ENCODE measurements around the gene ANKS1A. TPM values are rescaled to one million over a fixed set of nuclear protein-coding genes. Genes with fewer than 3 reads are reported as not detected.
A peak's percentile ranks its signal among the peaks of the same experiment; 100 is the strongest.

The ANKS1A gene
- total RNA-seq, 2 experiments from 2014 or later, result 6.0 to 6.7 TPM

DNA sequence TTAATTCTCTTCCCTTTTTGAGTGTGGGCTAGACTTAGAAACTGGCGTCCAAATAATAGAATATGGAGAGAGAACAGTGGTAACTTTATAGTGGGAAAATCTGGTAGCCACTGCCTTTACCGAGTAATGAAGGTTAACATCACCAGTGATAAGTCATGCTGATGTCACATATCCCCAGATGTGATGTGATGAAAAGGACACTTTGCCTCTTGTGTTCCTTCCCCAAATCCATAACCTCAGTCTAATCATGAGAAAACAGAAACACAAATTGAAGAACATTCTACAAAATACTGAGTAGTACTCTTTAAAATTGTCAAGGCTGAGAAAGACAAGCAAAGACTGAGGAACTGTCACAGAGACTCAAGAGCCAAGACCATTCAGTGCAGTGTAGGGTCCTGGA is 17.8 kb downstream of the ANKS1A start:
- ChIA-PET CTCF (no interaction called here), POLR2A (no interaction called here)
- Mint-ChIP-seq H3K27me3 (peaks cover 2% of the 10 kb centered on the region), H3K36me3 (ENCODE audit: low read depth) (peaks cover 8% of the 10 kb centered on the region), H3K9me3 (no peaks in the 10 kb centered on the region), H3K4me1 (ENCODE audit: low read depth) (peaks cover 21% of the 10 kb centered on the region), H3K27ac (no peak overlapping the region), H3K4me3 (no peak overlapping the region)
- ATAC-seq (no peak), DNase-seq (no peak)
- intact Hi-C loops (cut with micrococcal nuclease), result no loop called here
- TF ChIP-seq, protein P1, sequence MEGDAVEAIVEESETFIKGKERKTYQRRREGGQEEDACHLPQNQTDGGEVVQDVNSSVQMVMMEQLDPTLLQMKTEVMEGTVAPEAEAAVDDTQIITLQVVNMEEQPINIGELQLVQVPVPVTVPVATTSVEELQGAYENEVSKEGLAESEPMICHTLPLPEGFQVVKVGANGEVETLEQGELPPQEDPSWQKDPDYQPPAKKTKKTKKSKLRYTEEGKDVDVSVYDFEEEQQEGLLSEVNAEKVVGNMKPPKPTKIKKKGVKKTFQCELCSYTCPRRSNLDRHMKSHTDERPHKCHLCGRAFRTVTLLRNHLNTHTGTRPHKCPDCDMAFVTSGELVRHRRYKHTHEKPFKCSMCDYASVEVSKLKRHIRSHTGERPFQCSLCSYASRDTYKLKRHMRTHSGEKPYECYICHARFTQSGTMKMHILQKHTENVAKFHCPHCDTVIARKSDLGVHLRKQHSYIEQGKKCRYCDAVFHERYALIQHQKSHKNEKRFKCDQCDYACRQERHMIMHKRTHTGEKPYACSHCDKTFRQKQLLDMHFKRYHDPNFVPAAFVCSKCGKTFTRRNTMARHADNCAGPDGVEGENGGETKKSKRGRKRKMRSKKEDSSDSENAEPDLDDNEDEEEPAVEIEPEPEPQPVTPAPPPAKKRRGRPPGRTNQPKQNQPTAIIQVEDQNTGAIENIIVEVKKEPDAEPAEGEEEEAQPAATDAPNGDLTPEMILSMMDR (IDR thresholded peaks at IDR 0.05), result no peak

- ChIA-PET CTCF (no interaction called here), POLR2A (no interaction called here)
- Mint-ChIP-seq H3K9me3 (no peaks in the 10 kb centered on the region), H3K27ac (no peak overlapping the region), H3K4me3 (no peak overlapping the region), H3K36me3 (ENCODE audit: low read depth) (peaks cover 6% of the 10 kb centered on the region), H3K4me1 (ENCODE audit: low read depth) (peaks cover 34% of the 10 kb centered on the region), H3K27me3 (peaks cover 2% of the 10 kb centered on the region)
- intact Hi-C loops (cut with micrococcal nuclease), result no loop called here
- TF ChIP-seq, protein P1 (IDR thresholded peaks at IDR 0.05), result no peak
- ATAC-seq, result no peak
- DNase-seq, result no peak
Observed at GRCh38 chr6:34908194-34908593, 19.1 kb downstream of the ANKS1A start.

GRCh38 chr6:34909320-34909883 is 20.3 kb downstream of the ANKS1A start:
- H3K9me3 Mint-ChIP-seq, result no peaks in the 10 kb centered on the region
- H3K27ac Mint-ChIP-seq, result no peak overlapping the region
- peaks cover 2% of the 10 kb centered on the region for H3K27me3 Mint-ChIP-seq
- H3K36me3 Mint-ChIP-seq (ENCODE audit: low read depth), result peaks cover 6% of the 10 kb centered on the region
- H3K4me3 Mint-ChIP-seq, result no peak overlapping the region
- TF ChIP-seq, protein P1 (IDR thresholded peaks at IDR 0.05), result no peak
- no peak for DNase-seq
- intact Hi-C loops (cut with micrococcal nuclease), result no loop called here
- no peak for ATAC-seq
- ChIA-PET POLR2A (no interaction called here), CTCF (interaction anchor here (1.4 kb wide), 1 partner anchor 230 kb away, joined by 3 read pairs; no protein-coding TSS in a partner anchor)
- peaks cover 38% of the 10 kb centered on the region for H3K4me1 Mint-ChIP-seq (ENCODE audit: low read depth)

GRCh38 chr6:34911822-34912221 is 22.8 kb downstream of the ANKS1A start:
- TF ChIP-seq, protein P1 (IDR thresholded peaks at IDR 0.05), result no peak
- Mint-ChIP-seq H3K4me3 (no peak overlapping the region), H3K36me3 (ENCODE audit: low read depth) (no peaks in the 10 kb centered on the region), H3K4me1 (ENCODE audit: low read depth) (peaks cover 27% of the 10 kb centered on the region), H3K9me3 (no peaks in the 10 kb centered on the region), H3K27ac (no peak overlapping the region), H3K27me3 (peaks cover 2% of the 10 kb centered on the region)
- DNase-seq (no peak), ATAC-seq (no peak)
- ChIA-PET POLR2A (interaction anchor here (1.3 kb wide), 1 partner anchor 19 kb away, joined by 4 read pairs; no protein-coding TSS in a partner anchor), CTCF (no interaction called here)
- intact Hi-C loops (cut with micrococcal nuclease), result no loop called here

DNA sequence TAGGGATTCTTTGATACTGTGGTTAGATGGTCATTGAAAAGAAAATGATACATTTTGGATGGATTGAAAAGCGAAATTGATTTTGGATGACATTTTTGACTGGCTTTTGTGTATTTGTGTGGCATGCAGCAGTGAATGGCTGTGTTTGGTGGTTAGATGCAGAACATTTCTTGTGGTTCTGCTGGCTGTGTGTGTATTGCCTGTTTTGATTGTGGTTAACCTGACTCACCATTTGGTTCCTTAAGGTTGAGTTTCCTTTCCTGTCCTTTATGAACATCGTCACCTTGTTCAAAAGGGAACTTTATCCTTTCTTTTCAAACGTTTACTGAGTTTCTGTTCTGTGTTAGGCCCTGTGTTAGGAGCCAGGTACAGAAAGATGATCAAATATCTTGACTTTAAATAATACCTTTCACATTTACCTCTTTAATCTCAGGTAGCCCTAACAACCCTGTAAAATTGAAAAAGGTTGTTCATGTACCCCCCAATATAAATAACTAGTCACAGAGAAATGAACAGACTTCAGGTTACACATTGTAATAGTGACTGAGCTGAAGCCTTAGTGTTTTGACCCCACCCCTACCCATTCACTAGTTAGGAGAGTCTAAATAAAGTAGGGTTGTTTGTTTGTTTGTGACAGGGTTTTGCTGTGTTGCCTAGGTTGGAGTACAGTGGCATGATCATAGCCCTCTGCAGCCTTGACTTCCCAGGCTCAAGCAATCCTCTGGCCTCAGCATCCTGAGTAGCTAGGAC is 23.8 kb downstream of the ANKS1A start:
- peaks cover under 1% of the 10 kb centered on the region for H3K36me3 Mint-ChIP-seq (ENCODE audit: low read depth)
- peaks cover 2% of the 10 kb centered on the region for H3K27me3 Mint-ChIP-seq
- ChIA-PET POLR2A (interaction anchor here (2.2 kb wide), 1 partner anchor 25 kb away, joined by 8 read pairs; the partner anchor contains the start of genes ANKS1A and TAF11), CTCF (no interaction called here)
- intact Hi-C loops (cut with micrococcal nuclease), result no loop called here
- peaks cover 34% of the 10 kb centered on the region for H3K4me1 Mint-ChIP-seq (ENCODE audit: low read depth)
- ATAC-seq (peak; percentile 94), DNase-seq (peak; percentile 65)
- no peaks in the 10 kb centered on the region for H3K9me3 Mint-ChIP-seq
- TF ChIP-seq, protein P1 (IDR thresholded peaks at IDR 0.05), result no peak
- H3K4me3 Mint-ChIP-seq, result peak overlapping the region; percentile 5
- peak overlapping the region; percentile 2 for H3K27ac Mint-ChIP-seq

Measured in activated CD8-positive, alpha-beta T cell treated with anti-CD3 and anti-CD28 coated beads for 36 hours (primary cell).